ENCODE measurements around the gene AHRR.

- TF ChIP-seq RFX5 (IDR thresholded peaks at IDR 0.05) = no peak
- TF ChIP-seq RAD21 (conservative IDR thresholded peaks at IDR 0.05 in 1 of 2, IDR thresholded peaks at IDR 0.05 in 1 of 2) = no peak
- TF ChIP-seq, protein P1, sequence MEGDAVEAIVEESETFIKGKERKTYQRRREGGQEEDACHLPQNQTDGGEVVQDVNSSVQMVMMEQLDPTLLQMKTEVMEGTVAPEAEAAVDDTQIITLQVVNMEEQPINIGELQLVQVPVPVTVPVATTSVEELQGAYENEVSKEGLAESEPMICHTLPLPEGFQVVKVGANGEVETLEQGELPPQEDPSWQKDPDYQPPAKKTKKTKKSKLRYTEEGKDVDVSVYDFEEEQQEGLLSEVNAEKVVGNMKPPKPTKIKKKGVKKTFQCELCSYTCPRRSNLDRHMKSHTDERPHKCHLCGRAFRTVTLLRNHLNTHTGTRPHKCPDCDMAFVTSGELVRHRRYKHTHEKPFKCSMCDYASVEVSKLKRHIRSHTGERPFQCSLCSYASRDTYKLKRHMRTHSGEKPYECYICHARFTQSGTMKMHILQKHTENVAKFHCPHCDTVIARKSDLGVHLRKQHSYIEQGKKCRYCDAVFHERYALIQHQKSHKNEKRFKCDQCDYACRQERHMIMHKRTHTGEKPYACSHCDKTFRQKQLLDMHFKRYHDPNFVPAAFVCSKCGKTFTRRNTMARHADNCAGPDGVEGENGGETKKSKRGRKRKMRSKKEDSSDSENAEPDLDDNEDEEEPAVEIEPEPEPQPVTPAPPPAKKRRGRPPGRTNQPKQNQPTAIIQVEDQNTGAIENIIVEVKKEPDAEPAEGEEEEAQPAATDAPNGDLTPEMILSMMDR (IDR thresholded peaks at IDR 0.05) = no peak
- no peak for TF ChIP-seq HEYL (CRISPR knock-in tag; IDR thresholded peaks at IDR 0.05)
- TF ChIP-seq POLR2A (IDR thresholded peaks at IDR 0.05; ENCODE audit: low read length) = no peak
- no peak for TF ChIP-seq JUN (IDR thresholded peaks at IDR 0.05)
- no peak for TF ChIP-seq CBX8 (IDR thresholded peaks at IDR 0.05)
- TF ChIP-seq REST (IDR thresholded peaks at IDR 0.05) = no peak
- no peak for TF ChIP-seq EP300 (IDR thresholded peaks at IDR 0.05)
- TF ChIP-seq CEBPB (IDR thresholded peaks at IDR 0.05) = no peak
- TF ChIP-seq HOXB13 (CRISPR knock-in tag; IDR thresholded peaks at IDR 0.05; ENCODE audit: low read depth) = no peak
- no peak for TF ChIP-seq FOXS1 (CRISPR knock-in tag; IDR thresholded peaks at IDR 0.05)
- TF ChIP-seq, protein P2, sequence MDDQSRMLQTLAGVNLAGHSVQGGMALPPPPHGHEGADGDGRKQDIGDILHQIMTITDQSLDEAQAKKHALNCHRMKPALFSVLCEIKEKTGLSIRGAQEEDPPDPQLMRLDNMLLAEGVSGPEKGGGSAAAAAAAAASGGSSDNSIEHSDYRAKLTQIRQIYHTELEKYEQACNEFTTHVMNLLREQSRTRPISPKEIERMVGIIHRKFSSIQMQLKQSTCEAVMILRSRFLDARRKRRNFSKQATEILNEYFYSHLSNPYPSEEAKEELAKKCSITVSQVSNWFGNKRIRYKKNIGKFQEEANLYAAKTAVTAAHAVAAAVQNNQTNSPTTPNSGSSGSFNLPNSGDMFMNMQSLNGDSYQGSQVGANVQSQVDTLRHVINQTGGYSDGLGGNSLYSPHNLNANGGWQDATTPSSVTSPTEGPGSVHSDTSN (IDR thresholded peaks at IDR 0.05) = no peak
Observed at GRCh38 chr5:479566-480319, 158.2 kb downstream of the AHRR start.
